Measurements from ENCODE around the gene GPD1L.
"Not testable (repeated sequence)": the region's sequence is repeated elsewhere in the genome, so short reads cannot be mapped to it uniquely, and the experiment has no call there.

GPD1L gene

DNA sequence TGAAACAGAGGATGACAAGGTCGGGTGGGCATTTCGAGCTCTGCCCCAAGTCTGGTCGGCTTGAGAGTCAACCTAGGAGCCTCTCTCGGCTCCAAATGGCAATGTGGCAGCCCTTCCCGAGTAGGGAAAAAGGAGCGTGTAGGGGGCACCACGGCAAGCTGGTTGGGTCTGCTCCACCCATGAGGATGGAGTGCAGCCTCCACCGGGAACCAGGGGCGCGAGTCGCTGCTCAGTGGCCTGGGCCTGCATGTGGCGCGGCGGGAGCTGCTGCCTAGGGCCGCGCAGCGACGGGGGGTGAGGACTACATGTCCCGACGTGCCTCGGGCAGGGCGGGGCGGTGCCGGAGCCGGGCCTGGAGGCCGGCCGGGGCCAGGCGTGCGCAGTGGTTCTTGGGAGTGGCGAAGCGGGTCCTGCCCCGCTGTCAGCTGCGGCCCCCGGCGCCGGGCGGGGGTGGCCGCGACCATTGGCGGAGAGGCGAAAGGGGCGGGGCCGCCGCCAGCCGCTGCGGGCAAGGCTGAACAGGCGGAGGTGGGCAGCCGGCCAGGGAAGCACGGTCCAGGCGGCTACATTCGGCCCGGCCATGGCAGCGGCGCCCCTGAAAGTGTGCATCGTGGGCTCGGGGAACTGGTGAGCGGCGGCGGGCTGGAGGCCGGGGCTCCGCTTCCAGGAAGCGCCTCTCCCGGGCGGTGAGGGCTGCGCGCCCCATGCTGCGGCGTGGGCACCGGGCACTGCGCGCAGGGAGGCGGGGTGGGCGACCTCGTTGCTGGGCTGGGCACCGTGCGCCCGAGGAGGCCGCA, at the start of gene GPD1L:
Gene GPD1L, plus strand, starts transcription at position 489 of the 797 bp plus-strand sequence. Its CDS starts 92 bp downstream, at position 581.
- DNase-seq (ENCODE audit: low read depth) = peak; percentile 84

DNA sequence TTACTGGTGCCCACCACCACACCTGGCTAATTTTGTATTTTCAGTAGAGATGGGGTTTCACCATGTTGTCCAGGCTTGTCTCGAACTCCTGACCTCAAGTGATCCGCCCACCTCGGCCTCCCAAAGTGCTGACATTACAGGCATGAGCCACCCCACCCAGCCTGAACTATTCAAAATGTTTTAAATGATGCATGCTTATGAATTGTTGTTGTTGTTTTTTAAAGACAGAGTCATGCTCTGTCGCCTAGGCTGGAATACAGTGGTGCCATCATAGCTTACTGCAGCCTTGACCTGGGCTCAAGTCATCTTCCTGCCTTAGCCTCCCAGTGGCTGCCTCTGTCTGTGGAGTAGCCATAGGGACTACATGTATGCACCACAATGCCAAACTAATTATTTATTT, 48.0 kb upstream of the GPD1L start:
- DNase-seq (ENCODE audit: low read depth) = not testable (repeated sequence)

DNA sequence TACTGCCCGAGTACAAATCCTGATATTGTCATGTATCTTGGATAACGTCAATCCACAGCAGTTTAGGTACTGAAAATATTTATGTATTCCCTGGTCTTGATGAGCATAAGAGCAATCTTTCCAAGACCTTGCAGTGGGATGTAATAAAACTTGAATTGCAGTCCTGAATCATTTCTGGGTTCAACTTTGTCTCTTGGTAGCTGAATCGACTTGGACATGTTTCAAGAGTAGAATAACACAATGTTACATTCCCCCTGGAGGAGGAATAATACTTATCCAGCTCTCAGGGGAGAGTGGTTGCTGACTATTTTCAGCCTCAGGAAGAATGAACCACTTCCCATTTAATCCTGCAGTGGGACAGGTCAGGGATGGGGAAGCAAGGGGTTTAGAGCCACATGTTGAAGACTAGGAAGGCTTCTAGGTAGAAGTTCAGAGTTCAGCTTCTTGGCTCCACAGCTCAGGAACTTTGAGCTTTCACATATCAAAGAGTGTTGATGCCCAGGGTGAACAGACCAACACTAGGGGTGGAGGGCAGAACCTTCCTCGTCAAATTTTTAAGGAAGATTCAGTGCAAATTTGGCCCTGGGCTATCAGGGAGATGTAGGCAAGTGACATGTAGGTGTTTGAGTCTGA, 43.4 kb upstream of the GPD1L start:
- no peak for DNase-seq (ENCODE audit: low read depth)

DNA sequence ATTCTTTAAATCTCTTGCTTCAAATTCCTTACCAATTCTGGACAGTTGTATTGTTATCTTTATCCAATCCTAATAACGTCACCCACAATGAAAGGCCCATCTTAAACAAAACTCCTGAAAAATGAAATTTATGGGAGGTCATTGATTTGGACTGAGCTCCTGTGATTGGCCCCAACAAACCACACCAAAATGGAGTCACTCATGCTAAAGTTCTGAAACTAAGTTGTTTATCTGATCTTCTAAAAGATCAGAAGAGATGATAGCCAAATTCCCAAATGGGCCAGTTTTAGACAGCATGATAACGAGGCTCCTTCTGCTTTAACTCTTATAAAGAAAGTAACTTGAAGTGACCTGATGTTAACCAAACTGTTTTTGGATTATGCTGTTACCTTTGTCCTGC, 39.7 kb upstream of the GPD1L start:
- no peak for DNase-seq (ENCODE audit: low read depth)

DNA sequence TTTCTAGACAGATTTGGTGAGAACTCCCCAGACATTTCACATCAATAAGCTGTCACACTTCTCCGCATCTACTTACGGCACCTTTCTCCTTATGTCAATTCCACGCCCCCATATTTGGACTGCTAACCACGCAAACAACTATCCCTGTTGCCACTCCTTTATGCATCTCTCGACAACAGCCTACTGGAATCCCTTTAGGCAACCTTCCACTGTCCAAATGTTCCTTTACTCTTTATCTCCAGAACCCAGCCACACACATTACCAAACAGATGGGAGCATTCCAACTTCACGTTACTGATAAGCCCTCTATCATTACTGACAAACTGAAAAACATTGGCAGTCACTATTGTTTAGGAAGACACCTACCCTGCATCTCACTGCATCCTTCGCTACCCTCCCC, 32.2 kb upstream of the GPD1L start:
- not testable (repeated sequence) for DNase-seq (ENCODE audit: low read depth)

DNA sequence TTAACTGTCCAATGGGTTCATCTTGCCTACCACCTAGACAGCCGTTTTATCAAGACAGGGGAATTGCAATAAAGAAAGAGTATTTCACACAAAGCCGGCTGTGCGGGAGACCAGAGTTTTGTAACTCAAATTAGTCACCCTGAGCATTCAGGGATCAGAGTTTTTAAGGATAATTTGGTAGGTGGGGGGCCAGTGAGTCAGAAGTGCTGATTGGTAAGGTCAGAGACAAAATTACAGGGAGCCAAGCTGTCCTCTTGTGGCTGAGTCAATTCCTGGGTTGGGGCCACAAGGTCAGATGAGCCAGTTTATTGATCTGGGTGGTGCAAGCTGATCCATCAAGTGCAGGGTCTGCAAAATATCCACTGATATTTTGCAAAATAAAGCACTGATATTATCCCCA, 29.9 kb upstream of the GPD1L start:
- DNase-seq (ENCODE audit: low read depth) = no peak

DNA sequence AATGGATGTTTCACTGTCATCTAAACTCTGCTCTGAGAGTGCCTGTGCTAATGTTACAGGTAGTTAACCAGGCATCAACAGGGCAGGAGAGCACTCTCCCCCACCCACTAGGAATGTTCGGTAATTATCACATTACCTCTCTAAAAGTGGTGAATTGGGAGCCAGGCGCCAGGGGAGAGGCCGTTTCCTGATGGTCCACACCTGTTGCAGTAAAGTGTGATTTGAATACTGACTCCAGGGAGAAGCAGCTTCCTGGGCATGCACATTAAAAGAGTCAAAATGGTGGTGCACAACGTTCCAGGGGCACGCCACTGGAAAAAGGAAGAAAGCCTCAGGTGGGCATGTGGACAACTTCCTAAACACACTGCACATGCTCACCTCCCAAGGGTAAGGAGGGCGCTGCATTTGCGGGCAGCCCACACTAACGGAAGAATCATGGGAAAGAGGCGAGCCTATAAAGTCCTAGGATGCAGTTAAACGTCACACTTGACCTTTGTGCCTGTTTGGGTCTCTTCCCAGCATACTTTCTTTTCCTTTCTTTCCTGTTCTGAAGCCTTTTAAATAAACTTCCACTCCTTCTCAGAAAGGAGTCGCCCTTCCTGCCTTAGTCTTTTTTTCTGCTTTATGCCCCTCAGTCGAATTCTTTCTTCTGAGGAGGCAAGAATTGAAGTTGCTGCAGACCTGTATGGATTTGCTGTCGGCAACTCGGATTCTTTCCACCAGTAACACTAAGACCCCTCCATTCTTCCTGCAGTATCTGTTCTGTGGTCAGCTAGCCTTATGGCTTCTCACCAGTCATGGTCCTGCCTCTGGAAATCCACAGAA, 28.9 kb upstream of the GPD1L start:
- no peak for DNase-seq (ENCODE audit: low read depth)

DNA sequence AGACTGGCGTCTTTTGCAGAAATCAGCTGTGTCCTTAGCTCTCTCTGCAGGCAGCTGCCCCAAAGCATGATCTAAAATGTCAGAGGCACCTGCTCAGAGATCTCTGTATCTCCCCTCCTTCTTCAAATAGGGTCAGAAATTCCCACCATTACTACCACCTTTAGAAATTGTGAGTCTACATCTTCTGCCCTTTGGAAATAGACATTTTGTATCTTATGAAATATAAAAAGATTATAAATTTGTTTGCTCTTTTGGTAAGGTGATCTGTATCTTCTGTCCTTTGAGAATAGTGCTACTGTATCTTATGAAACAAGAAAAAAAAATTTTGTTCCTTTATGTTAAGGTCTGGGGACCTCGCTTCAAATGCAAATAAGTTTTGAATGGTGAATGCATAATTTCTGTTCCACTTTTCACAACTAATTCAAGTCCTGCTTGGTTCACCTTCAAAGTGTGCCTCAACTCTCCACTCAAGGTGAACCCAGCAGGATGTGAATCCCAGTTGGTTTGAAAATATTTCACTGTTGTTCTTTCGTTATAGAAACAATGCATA, 28.3 kb upstream of the GPD1L start:
- DNase-seq (ENCODE audit: low read depth) = no peak

DNA sequence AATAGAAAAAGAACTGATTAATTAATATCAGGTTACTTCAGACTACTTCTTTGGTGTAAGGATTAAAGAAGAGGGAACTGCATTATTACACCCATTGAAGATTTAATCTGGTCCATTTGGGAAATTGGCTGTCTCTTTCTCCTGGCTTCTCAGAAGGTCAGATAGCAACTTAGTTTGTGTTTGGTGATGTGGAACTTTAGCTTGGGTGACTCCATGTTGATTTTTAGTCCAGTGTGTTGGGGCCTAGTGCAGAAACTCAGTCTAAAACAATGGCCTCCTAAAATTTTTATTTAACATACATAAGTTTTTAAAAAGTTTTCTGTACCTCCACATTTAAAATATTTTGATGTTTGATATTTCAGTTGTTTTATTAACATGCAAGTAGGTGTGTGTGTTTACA, 27.6 kb upstream of the GPD1L start:
- DNase-seq (ENCODE audit: low read depth) = no peak

DNA sequence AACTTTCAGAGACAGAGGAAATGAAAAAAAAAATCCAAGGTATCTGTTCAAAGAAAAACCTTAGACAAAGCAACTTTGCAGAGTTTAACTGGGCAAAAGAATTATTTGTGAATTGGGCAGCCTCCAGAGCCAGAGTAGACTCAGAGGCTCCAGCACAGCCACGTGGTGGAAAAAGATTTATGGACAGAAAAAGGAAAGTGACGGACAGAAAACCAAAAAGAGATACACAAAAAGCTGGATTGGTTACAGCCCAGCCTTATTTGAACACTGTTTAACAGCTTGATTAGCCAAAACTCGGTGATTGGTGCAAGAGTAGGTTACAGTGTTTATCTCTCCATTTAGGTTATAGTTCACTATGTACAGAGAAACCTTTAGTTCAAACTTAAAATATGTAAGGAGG, 23.7 kb upstream of the GPD1L start:
- no peak for DNase-seq (ENCODE audit: low read depth)

DNA sequence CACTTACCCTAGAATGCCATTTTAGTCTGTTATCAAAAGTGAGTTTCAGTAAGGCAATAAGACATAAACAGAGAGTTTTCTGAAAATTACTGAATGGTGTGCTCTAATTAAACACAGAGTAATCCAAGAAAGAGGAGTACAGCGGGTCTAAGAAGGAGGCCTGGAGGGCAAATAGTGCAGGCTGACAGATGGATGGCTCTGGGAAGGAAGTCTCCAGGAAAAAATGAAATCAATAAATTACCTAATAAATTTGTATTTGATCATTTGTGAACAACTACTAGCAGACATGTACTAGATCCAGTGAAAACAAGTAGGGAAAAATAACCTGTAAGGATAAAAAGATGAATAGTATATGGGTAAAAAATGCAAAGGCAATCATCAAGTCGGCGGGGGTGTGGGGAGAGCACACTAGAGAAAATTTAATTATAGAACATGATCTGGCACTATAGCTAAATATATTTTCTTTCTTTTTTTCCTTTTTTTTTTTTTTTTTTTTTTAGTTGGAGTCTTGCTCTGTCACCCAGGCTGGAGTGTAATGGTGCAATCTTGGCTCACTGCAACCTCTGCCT, 22.6 kb upstream of the GPD1L start:
- no peak for DNase-seq (ENCODE audit: low read depth)

DNA sequence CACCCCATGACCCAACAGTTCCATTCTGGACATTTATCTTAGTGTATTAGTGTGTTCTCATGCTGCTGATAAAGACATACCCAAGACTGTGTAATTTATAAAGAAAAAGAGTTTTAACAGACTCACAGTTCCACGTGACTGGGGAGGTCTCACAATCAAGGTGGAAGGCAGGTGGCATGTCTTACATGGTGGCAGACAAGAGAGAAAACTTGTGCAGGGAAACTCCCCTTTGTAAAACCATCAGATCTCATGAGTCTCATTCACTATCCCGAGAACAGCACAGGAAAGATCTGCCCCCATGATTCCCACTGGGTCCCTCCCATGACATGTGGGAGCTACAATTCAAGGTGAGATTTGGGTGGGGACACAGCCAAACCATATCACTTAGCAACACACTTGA, 21.6 kb upstream of the GPD1L start:
- no peak for DNase-seq (ENCODE audit: low read depth)

DNA sequence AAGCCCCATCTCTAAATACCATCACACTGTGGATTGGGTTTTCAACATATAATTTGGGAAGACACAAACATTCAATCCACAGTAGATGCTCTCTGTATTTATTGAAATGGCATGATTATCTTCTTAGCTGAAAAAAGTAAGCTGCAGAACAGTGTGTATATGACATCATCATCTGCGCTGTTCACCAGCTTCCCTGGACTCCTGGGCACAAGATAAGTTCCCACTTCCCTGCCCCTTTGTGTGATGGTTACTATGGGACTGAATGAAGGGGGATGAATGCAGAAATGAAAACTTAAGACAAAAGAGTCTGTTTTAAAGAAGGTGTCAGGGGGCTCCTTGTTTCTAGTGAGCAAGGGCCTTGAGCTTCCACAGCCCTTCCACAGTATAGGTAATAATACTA, 20.0 kb upstream of the GPD1L start:
- DNase-seq (ENCODE audit: low read depth) = no peak

DNA sequence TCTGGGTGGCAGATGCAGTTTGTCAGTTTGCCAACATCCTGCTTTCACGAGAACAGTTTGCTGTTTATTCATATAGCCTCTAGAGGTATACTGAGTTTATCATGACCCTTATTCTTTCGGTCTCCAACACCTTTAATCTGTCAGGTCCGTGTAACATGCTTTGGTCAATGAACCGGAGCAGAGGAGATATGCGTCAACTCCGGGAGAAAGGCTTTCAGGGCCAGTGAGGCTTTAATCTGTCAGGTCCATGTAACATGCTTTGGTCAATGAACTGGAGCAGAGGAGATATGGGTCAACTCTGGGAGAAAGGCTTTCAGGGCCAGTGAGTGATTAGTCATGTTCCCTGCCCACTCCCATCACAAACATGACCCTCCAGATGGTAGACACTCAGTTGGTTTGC, 16.9 kb upstream of the GPD1L start:
- DNase-seq (ENCODE audit: low read depth) = no peak

DNA sequence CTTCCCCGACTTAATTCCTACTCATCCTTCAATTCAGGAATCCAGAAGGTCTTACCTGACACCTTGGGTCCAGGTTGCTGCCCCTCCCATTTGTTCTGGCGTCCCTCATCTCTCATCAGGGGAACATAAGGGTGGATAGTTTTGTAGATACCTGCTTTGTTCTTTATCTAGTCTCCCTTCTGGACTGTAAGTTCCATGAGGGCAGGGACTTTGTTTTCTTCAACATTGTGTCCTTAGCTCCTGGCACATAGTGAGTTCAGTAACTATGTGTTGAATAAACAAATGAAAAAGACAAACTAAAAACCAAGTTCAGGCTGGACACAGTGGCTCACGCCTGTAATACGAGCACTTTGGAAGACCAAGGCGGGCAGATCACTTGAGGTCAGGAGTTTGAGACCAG, 13.2 kb upstream of the GPD1L start:
- DNase-seq (ENCODE audit: low read depth) = no peak

DNA sequence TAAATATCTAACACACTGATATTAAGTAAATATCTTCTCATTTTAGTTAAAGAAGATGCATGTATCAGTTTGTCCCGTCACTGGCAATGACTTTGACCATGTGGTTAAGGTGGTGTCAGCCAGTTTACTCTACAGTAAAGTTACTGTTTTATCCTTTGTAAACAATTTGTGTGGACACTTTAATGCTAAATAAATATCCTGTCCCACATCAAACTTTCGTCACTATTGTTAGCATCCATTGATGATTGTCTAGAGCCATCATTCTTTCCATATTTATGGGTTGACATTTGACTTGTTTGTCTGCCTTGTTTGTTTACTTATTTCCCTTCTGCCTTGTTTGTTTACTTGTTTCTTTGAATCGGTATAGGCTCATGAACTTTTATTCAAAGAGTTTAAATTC, 11.0 kb upstream of the GPD1L start:
- no peak for DNase-seq (ENCODE audit: low read depth)

DNA sequence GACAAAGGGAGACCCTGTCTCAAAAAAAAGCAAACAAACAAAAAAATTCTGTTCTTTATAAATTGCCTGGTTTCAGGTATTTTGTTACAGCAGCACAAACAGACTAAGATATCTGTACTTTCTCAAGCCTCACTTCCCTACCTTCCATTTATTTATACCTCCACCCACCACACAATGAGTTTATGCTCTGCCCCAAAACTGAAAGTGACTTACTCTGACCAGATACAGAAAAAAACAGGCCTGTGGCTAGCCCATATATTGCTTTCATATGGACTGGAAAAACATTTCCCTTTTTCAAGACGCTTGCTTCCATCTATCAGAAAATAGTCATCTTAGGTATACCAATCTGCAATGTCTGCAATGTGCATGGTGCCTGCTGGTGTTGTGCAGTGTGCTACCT, 8.7 kb upstream of the GPD1L start:
- DNase-seq (ENCODE audit: low read depth) = no peak

DNA sequence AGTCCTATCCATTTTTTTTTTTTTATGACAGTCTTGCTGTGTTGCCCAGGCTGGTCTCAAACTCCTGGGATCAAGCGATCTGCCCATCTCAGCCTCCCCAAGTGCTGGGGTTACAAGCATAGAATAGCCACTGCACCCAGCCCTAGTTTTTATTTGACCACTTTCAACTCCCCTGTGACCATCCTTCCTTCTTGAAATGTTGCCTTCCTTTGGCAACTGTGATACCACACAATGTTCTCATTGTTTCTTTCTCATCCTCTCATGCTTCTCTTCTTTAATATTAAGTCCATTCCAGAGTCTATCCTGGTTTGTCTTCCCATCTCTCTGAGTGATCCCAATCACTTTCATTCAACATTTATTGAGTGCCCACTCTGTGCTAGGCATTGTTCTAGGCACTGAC, 7.9 kb upstream of the GPD1L start:
- no peak for DNase-seq (ENCODE audit: low read depth)

DNA sequence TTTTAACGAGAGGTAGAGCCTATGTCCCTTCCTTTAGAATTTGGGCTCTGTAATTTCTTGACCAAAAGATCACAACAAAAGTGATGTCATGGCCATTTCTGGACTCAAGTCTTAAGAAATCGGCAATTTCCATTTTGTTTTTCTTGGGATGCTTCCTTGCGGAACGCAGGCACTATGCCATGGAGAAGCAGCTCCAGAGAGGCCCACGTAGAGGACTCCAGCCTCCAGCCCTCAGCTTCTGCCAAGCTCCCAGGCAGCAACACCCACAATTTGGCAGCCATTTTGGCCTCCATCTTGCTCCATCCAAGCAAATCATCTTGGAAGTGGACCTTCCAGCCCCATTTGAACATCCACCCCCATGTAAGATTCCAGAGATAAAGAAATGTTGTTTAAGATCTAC, 6.0 kb upstream of the GPD1L start:
- no peak for DNase-seq (ENCODE audit: low read depth)

DNA sequence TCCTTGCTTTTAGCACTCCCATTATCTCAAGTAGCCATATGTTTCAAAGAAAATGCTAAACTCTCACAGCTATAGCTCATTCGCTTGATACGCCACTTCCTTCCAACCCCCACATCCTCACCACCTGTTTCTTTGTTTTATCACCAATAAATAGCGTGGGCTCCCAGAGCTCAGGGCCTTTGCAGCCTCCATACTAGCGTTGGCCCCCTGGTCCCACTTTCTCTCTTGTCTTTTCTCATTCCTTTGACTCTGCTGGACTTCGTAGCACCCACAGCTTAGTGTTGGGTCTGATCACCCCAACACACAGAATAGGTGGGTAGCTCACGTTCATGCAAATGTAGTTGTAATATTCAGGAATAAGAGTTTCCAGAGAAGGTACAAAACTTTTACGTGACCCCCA, 4.1 kb upstream of the GPD1L start:
- DNase-seq (ENCODE audit: low read depth) = no peak

DNA sequence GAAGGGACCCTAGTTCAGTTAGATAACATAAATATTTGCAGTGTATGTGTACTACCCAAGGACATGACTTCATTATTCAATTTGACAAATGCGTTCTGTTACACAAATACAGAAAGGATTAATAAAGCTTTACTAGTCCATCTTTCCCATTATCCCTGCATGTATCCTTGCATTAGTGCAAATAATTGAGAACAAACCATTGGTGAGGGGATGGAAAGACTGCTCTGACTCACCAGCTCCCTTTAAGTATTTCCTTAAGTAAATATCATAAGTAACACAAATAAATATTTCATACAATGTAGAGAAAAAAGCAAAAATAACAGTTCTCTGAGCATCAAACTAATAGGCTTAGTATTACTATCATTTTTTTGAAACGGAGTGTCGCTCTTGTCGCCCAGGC, 1.9 kb upstream of the GPD1L start:
- no peak for DNase-seq (ENCODE audit: low read depth)
